RWPE2 (cell line): ENCODE data around the gene PLOD3.

ENCODE experiments used
- ATAC-seq: fragments of 200-7000 bp; cut with Tn5 transposase; 3 replicates; pipeline ENCODE4 v1.9.1; 2021; ENCODE audit warnings: low read depth
- DNase-seq: peaks from one replicate; pipeline ENCODE4 v3.0.0-alpha.2; 2020; ENCODE audit warnings: low spot score
- H3K27ac ChIP-seq: fragments of 450-650 bp; 2 replicates; pipeline ENCODE4 v1.5.1; 2017; ENCODE audit warnings: mild to moderate bottlenecking; ENCODE audit not compliant: poor library complexity, severe bottlenecking
- H3K27me3 ChIP-seq: fragments of 250-450 bp; sonication (Bioruptor Pico); 2 replicates; pipeline ENCODE4 v1.5.1; 2021; ENCODE audit warnings: mild to moderate bottlenecking, moderate library complexity; ENCODE audit not compliant: insufficient read depth, poor library complexity, severe bottlenecking
- H3K36me3 ChIP-seq: fragments of 250-450 bp; sonication (Bioruptor Pico); 2 replicates; pipeline ENCODE4 v1.5.1; 2020; ENCODE audit warnings: low read depth, mild to moderate bottlenecking, moderate library complexity
- H3K4me1 ChIP-seq: fragments of 250-450 bp; sonication (Bioruptor Pico); 2 replicates; pipeline ENCODE4 v1.5.1; 2021; ENCODE audit warnings: mild to moderate bottlenecking, moderate library complexity; ENCODE audit not compliant: insufficient read depth, poor library complexity, severe bottlenecking
- H3K4me3 ChIP-seq: fragments of 250-450 bp; sonication (Bioruptor Pico); 2 replicates; pipeline ENCODE4 v1.5.1; 2021; ENCODE audit warnings: mild to moderate bottlenecking, moderate library complexity; ENCODE audit not compliant: severe bottlenecking
- H3K9me3 ChIP-seq: fragments of 250-450 bp; sonication (Bioruptor Pico); 2 replicates; pipeline ENCODE4 v1.5.1; 2021; ENCODE audit warnings: mild to moderate bottlenecking, moderate library complexity; ENCODE audit not compliant: severe bottlenecking
- CTCF ChIP-seq: fragments of 450-650 bp; IDR thresholded peaks from one replicate; pipeline ENCODE4 v1.5.1; 2017; ENCODE audit warnings: mild to moderate bottlenecking, moderate library complexity; ENCODE audit not compliant: poor library complexity, severe bottlenecking

The PLOD3 gene

GRCh38 chr7:101159696-101160674, 57.4 kb downstream of the PLOD3 start:
- ATAC-seq: peak; percentile 28; the same call in 1 of the 3 replicates
- Histone ChIP-seq H3K27ac (peak overlapping the region; percentile 43), H3K4me1 (peaks cover 26% of the 10 kb centered on the region)

GRCh38 chr7:101156866-101157589, 60.4 kb downstream of the PLOD3 start:
- peak overlapping the region; percentile 77 for H3K27ac ChIP-seq
- H3K9me3 ChIP-seq: no peaks in the 10 kb centered on the region
- peaks cover 26% of the 10 kb centered on the region for H3K4me1 ChIP-seq
- no peak overlapping the region for H3K4me3 ChIP-seq
- peak; percentile 37; the same call in 2 of the 3 replicates for ATAC-seq
- peaks cover 50% of the 10 kb centered on the region for H3K36me3 ChIP-seq
- H3K27me3 ChIP-seq: no peaks in the 10 kb centered on the region
- no peak for TF ChIP-seq CTCF
- DNase-seq: no peak

More at GRCh38 chr7:101159696-101160674, 57.4 kb downstream of the PLOD3 start:
- no peak overlapping the region for H3K4me3 ChIP-seq
- no peak for TF ChIP-seq CTCF
- peaks cover 5% of the 10 kb centered on the region for H3K27me3 ChIP-seq
- peaks cover 54% of the 10 kb centered on the region for H3K36me3 ChIP-seq
- no peak for DNase-seq
- no peaks in the 10 kb centered on the region for H3K9me3 ChIP-seq

GRCh38 chr7:101156277-101156676, 61.1 kb downstream of the PLOD3 start:
- TF ChIP-seq CTCF: no peak
- Histone ChIP-seq H3K36me3 (peaks cover 43% of the 10 kb centered on the region), H3K4me1 (peaks cover 26% of the 10 kb centered on the region), H3K27ac (peak overlapping the region; percentile 77), H3K4me3 (no peak overlapping the region), H3K9me3 (no peaks in the 10 kb centered on the region), H3K27me3 (no peaks in the 10 kb centered on the region)
- ATAC-seq (no peak), DNase-seq (no peak)
